Measurements from ENCODE around the gene C22orf39.
A peak's percentile ranks its signal among the peaks of the same experiment; 100 is the strongest.

Gene C22orf39

GRCh38 chr22:19466848-19467752 lies 19.6 kb upstream of the C22orf39 start:
- no peak for DNase-seq (ENCODE audit: low read depth, low spot score)
- no peak overlapping the region for H3K4me3 ChIP-seq (ENCODE audit: low read depth, low read length)
- TF ChIP-seq CTCF (IDR thresholded peaks at IDR 0.05; ENCODE audit: low read depth, low read length) = no peak
- in situ Hi-C loops (cut with HindIII; ENCODE audit: low sequenced_read_pairs) = no loop called here

GRCh38 chr22:19466126-19466716 lies 18.7 kb upstream of the C22orf39 start:
- in situ Hi-C loops (cut with HindIII; ENCODE audit: low sequenced_read_pairs) = no loop called here
- TF ChIP-seq CTCF (IDR thresholded peaks at IDR 0.05; ENCODE audit: low read depth, low read length) = no peak

GRCh38 chr22:19464975-19465374 lies 17.5 kb upstream of the C22orf39 start:
- DNase-seq (ENCODE audit: low read depth, low spot score) = no peak
- TF ChIP-seq CTCF (IDR thresholded peaks at IDR 0.05; ENCODE audit: low read depth, low read length) = no peak
- no peak overlapping the region for H3K4me3 ChIP-seq (ENCODE audit: low read depth, low read length)
- in situ Hi-C loops (cut with HindIII; ENCODE audit: low sequenced_read_pairs) = no loop called here

More at GRCh38 chr22:19466126-19466716, 18.7 kb upstream of the C22orf39 start:
- DNase-seq (ENCODE audit: low read depth, low spot score) = no peak
- H3K4me3 ChIP-seq (ENCODE audit: low read depth, low read length) = no peak overlapping the region

- H3K4me3 ChIP-seq (ENCODE audit: low read depth, low read length) = no peak overlapping the region
- DNase-seq (ENCODE audit: low read depth, low spot score) = no peak
- no peak for TF ChIP-seq CTCF (IDR thresholded peaks at IDR 0.05; ENCODE audit: low read depth, low read length)
- in situ Hi-C loops (cut with HindIII; ENCODE audit: low sequenced_read_pairs) = no loop called here
Observed at GRCh38 chr22:19464546-19464945, 17.0 kb upstream of the C22orf39 start.

- DNase-seq (ENCODE audit: low read depth, low spot score) = peak; percentile 9
- in situ Hi-C loops (cut with HindIII; ENCODE audit: low sequenced_read_pairs) = no loop called here
- H3K4me3 ChIP-seq (ENCODE audit: low read depth, low read length) = no peak overlapping the region
- no peak for TF ChIP-seq CTCF (IDR thresholded peaks at IDR 0.05; ENCODE audit: low read depth, low read length)
Observed at GRCh38 chr22:19463491-19464469, 16.3 kb upstream of the C22orf39 start.

- in situ Hi-C loops (cut with HindIII; ENCODE audit: low sequenced_read_pairs) = no loop called here
- DNase-seq (ENCODE audit: low read depth, low spot score) = no peak
- no peak for TF ChIP-seq CTCF (IDR thresholded peaks at IDR 0.05; ENCODE audit: low read depth, low read length)
- no peak overlapping the region for H3K4me3 ChIP-seq (ENCODE audit: low read depth, low read length)
Observed at GRCh38 chr22:19463008-19463407, 15.5 kb upstream of the C22orf39 start.
